ENCODE measurements around the gene ISLR2.

ISLR2 gene

DNA sequence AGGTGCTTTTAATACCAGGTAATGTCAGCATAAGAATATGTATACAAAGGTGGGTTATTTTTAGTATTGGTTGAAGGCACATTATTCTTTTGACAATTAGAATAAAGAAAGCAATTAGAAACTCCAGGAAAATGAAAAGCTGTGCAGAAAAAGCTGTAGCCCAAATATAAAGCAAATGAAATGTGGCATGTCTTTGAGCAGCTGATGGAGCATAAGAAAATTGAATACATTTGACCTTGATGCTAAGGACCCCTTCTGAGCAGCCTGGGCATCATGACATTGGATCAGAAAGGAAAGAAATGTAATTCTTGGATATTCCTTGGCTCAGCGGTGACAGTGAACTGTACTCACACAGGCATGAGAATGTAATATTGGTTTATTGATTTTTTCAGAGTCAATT is 35.1 kb downstream of the ISLR2 start:
- peaks cover 10% of the 10 kb centered on the region for H3K27me3 ChIP-seq (ENCODE audit: insufficient read depth, low read length, poor library complexity)
- no peak overlapping the region for H3K4me3 ChIP-seq (ENCODE audit: low read depth in 1 of 2, low read length in 2 of 2)

DNA sequence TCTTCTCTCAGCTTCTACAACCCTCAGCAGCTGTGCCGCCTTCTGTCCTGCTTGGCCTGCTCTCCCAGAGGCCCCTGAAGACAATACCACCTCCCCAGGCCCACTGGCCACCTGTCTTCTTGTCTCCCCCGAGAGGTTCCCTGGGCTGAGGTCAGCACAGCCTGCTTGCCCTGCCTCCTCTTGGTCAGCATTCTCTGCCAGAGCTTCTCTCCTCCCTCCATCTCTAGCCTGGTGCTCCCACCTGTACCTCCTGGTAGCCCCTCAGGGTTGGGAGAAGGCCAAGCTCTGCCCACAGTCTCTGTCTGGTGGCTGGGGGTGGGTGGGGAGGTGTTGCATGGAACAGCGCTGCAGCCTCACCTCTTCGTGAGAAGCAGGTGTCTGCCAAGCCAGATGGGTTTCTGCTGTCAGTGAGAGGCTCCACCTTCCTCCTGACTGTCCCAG is 37.5 kb downstream of the ISLR2 start:
- no peaks in the 10 kb centered on the region for H3K79me2 ChIP-seq (ENCODE audit: insufficient read depth, low read length)
- H4K20me1 ChIP-seq (ENCODE audit: insufficient read depth, low read length), result no peaks in the 10 kb centered on the region
- H3K27me3 ChIP-seq (ENCODE audit: insufficient read depth, low read length, poor library complexity), result peaks cover 16% of the 10 kb centered on the region
- no peak overlapping the region for H3K4me2 ChIP-seq (ENCODE audit: insufficient read depth, low read length)
- no peaks in the 10 kb centered on the region for H3K9me3 ChIP-seq (ENCODE audit: insufficient read depth, low read length, severe bottlenecking)
- H2AFZ ChIP-seq (ENCODE audit: low read depth, low read length), result no peak overlapping the region
- ATAC-seq (ENCODE audit: insufficient read depth, low read depth) (no peak), DNase-seq (no peak)
- H3K4me1 ChIP-seq (ENCODE audit: insufficient read depth, low read length), result no peaks in the 10 kb centered on the region
- H3K4me3 ChIP-seq (ENCODE audit: low read depth in 1 of 2, low read length in 2 of 2), result no peak overlapping the region
- TF ChIP-seq, protein P1, sequence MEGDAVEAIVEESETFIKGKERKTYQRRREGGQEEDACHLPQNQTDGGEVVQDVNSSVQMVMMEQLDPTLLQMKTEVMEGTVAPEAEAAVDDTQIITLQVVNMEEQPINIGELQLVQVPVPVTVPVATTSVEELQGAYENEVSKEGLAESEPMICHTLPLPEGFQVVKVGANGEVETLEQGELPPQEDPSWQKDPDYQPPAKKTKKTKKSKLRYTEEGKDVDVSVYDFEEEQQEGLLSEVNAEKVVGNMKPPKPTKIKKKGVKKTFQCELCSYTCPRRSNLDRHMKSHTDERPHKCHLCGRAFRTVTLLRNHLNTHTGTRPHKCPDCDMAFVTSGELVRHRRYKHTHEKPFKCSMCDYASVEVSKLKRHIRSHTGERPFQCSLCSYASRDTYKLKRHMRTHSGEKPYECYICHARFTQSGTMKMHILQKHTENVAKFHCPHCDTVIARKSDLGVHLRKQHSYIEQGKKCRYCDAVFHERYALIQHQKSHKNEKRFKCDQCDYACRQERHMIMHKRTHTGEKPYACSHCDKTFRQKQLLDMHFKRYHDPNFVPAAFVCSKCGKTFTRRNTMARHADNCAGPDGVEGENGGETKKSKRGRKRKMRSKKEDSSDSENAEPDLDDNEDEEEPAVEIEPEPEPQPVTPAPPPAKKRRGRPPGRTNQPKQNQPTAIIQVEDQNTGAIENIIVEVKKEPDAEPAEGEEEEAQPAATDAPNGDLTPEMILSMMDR (IDR thresholded peaks at IDR 0.05; ENCODE audit: borderline replicate concordance, extremely low read depth, low read length, poor library complexity, severe bottlenecking), result no peak
- no peak for TF ChIP-seq EZH2 (IDR thresholded peaks at IDR 0.05; ENCODE audit: borderline replicate concordance, low read depth, low read length, severe bottlenecking)
- no peaks in the 10 kb centered on the region for H3K36me3 ChIP-seq (ENCODE audit: insufficient read depth, low read length)
- no peak overlapping the region for H3K9ac ChIP-seq (ENCODE audit: low read depth, low read length)
- H3K27ac ChIP-seq (ENCODE audit: low read length), result no peak overlapping the region

More for the DNA sequence above, 35.1 kb downstream of the ISLR2 start:
- H3K4me2 ChIP-seq (ENCODE audit: insufficient read depth, low read length), result no peak overlapping the region
- H3K79me2 ChIP-seq (ENCODE audit: insufficient read depth, low read length), result no peaks in the 10 kb centered on the region
- no peaks in the 10 kb centered on the region for H3K9me3 ChIP-seq (ENCODE audit: insufficient read depth, low read length, severe bottlenecking)
- ATAC-seq (ENCODE audit: insufficient read depth, low read depth), result no peak
- DNase-seq, result no peak
- TF ChIP-seq, protein P1 (IDR thresholded peaks at IDR 0.05; ENCODE audit: borderline replicate concordance, extremely low read depth, low read length, poor library complexity, severe bottlenecking), result no peak
- TF ChIP-seq EZH2 (IDR thresholded peaks at IDR 0.05; ENCODE audit: borderline replicate concordance, low read depth, low read length, severe bottlenecking), result no peak
- no peak overlapping the region for H3K27ac ChIP-seq (ENCODE audit: low read length)
- no peaks in the 10 kb centered on the region for H3K36me3 ChIP-seq (ENCODE audit: insufficient read depth, low read length)
- H4K20me1 ChIP-seq (ENCODE audit: insufficient read depth, low read length), result no peaks in the 10 kb centered on the region
- H3K9ac ChIP-seq (ENCODE audit: low read depth, low read length), result no peak overlapping the region
- no peak overlapping the region for H2AFZ ChIP-seq (ENCODE audit: low read depth, low read length)
- no peaks in the 10 kb centered on the region for H3K4me1 ChIP-seq (ENCODE audit: insufficient read depth, low read length)

GRCh38 chr15:74168711-74169126 is 38.3 kb downstream of the ISLR2 start:
- H3K27me3 ChIP-seq (ENCODE audit: insufficient read depth, low read length, poor library complexity), result peaks cover 16% of the 10 kb centered on the region
- H3K9me3 ChIP-seq (ENCODE audit: insufficient read depth, low read length, severe bottlenecking), result no peaks in the 10 kb centered on the region
- no peak overlapping the region for H3K9ac ChIP-seq (ENCODE audit: low read depth, low read length)
- no peak overlapping the region for H2AFZ ChIP-seq (ENCODE audit: low read depth, low read length)
- no peaks in the 10 kb centered on the region for H4K20me1 ChIP-seq (ENCODE audit: insufficient read depth, low read length)
- TF ChIP-seq, protein P1 (IDR thresholded peaks at IDR 0.05; ENCODE audit: borderline replicate concordance, extremely low read depth, low read length, poor library complexity, severe bottlenecking), result no peak
- TF ChIP-seq EZH2 (IDR thresholded peaks at IDR 0.05; ENCODE audit: borderline replicate concordance, low read depth, low read length, severe bottlenecking), result no peak
- no peak overlapping the region for H3K4me2 ChIP-seq (ENCODE audit: insufficient read depth, low read length)
- no peaks in the 10 kb centered on the region for H3K4me1 ChIP-seq (ENCODE audit: insufficient read depth, low read length)
- DNase-seq (no peak), ATAC-seq (ENCODE audit: insufficient read depth, low read depth) (no peak)
- no peak overlapping the region for H3K4me3 ChIP-seq (ENCODE audit: low read depth in 1 of 2, low read length in 2 of 2)
- H3K36me3 ChIP-seq (ENCODE audit: insufficient read depth, low read length), result no peaks in the 10 kb centered on the region
- H3K79me2 ChIP-seq (ENCODE audit: insufficient read depth, low read length), result no peaks in the 10 kb centered on the region
- H3K27ac ChIP-seq (ENCODE audit: low read length), result no peak overlapping the region
